Measurements from ENCODE around the gene LMF1.

GRCh38 chr16:935684-936083 is 35.1 kb downstream of the LMF1 start:
- TF ChIP-seq CTCF (IDR thresholded peaks at IDR 0.05) (no peak), POLR2A (IDR thresholded peaks at IDR 0.05) (no peak)
